ENCODE data around the gene LHFPL6. TPM values are rescaled to one million over a fixed set of nuclear protein-coding genes. Genes with fewer than 3 reads are reported as not detected.

The LHFPL6 gene
- total RNA-seq, 1 donor from 2014 or later: 37.7 TPM

DNA sequence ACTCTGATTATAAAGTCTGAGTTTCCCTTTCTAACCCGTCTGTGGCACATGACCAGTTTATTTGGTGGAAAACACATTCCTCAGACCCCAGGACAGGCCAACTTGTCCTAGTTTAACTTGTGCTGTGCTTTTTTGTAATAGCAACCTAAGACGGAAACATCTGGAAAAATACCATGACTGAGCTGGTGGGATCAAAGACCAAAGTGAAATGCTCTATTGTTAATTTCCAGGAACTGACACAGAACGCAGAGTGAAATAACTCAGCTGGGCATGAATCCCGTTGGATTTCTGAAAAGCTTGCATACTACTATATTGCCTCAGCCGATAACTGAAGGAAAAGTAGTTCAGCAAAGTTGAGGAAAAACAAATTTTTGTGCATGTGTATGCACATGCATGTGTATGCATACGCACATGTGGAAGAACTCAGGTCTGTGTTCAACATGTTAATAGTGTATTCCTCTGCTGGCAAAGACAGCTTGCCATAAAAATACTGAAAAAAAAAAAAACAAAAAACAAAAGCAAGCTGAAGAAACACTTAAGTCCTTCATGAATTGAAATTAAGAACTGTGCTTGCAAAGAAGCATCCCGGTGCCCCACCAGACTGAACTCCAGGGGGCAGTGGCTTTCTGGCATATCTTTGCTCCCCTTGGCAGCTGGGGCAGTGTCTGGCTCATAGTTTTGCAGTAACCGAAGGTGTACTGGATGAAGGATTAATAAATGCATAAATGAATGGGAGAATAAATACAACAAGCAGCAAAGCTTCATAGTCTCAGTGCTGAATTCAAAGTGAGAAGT, 187.8 kb downstream of the LHFPL6 start:
- H3K4me3 Mint-ChIP-seq: peak overlapping the region; percentile 47
- no peaks in the 10 kb centered on the region for H3K36me3 Mint-ChIP-seq (ENCODE audit: low read depth)
- no peaks in the 10 kb centered on the region for H3K27me3 Mint-ChIP-seq (ENCODE audit: low read depth)
- peaks cover 83% of the 10 kb centered on the region for H3K4me1 Mint-ChIP-seq
- no peaks in the 10 kb centered on the region for H3K9me3 Mint-ChIP-seq
- TF ChIP-seq, protein P1, sequence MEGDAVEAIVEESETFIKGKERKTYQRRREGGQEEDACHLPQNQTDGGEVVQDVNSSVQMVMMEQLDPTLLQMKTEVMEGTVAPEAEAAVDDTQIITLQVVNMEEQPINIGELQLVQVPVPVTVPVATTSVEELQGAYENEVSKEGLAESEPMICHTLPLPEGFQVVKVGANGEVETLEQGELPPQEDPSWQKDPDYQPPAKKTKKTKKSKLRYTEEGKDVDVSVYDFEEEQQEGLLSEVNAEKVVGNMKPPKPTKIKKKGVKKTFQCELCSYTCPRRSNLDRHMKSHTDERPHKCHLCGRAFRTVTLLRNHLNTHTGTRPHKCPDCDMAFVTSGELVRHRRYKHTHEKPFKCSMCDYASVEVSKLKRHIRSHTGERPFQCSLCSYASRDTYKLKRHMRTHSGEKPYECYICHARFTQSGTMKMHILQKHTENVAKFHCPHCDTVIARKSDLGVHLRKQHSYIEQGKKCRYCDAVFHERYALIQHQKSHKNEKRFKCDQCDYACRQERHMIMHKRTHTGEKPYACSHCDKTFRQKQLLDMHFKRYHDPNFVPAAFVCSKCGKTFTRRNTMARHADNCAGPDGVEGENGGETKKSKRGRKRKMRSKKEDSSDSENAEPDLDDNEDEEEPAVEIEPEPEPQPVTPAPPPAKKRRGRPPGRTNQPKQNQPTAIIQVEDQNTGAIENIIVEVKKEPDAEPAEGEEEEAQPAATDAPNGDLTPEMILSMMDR (conservative IDR thresholded peaks at IDR 0.05): peak; percentile 50
- H3K27ac Mint-ChIP-seq (ENCODE audit: unreplicated experiment): peak overlapping the region; percentile 92
- peak; percentile 26 for DNase-seq (ENCODE audit: low read depth, low spot score)

DNA sequence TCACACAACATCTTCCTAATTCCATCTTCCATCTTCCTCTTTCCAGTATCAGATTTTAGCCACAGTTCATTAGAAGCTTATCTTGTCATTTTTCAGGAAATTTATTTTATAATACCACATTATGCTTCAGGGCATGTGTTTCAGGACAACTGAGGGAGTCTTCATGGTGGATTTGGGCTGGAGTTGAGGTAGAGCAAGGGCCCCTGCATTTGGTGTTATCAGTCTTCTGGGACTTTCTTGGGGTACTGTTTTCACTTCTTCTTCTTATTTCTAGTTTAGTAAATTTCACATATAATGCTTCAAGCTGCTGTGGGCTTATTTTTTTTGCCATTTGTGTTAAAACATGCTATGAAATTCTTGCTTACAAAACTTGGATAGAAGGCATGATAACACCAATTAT, 188.7 kb downstream of the LHFPL6 start:
- Mint-ChIP-seq H3K4me3 (peak overlapping the region; percentile 17), H3K9me3 (no peaks in the 10 kb centered on the region), H3K27me3 (ENCODE audit: low read depth) (no peaks in the 10 kb centered on the region), H3K27ac (ENCODE audit: unreplicated experiment) (no peak overlapping the region), H3K4me1 (peaks cover 87% of the 10 kb centered on the region), H3K36me3 (ENCODE audit: low read depth) (no peaks in the 10 kb centered on the region)
- TF ChIP-seq, protein P1 (conservative IDR thresholded peaks at IDR 0.05): no peak
- DNase-seq (ENCODE audit: low read depth, low spot score): no peak

DNA sequence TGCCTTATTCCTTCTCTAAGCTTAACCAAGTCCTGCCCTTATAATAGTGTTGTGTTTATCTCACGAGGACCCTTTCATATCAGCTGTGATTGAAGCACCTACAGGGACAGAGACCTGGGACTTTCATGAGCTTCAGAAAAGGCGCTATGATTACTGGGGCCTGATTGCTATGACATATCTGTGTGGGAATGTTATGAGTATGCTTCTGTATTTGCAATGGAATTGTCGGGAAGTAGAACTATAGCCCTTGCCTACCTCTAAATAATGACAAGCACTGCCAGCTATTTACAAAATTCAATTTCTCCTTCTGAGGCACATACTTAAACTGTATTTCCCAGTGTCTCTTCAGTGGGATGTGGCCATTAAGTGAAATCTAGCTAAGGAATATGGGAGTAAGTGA, 191.5 kb downstream of the LHFPL6 start:
- H3K27me3 Mint-ChIP-seq (ENCODE audit: low read depth): no peaks in the 10 kb centered on the region
- no peak for DNase-seq (ENCODE audit: low read depth, low spot score)
- no peaks in the 10 kb centered on the region for H3K9me3 Mint-ChIP-seq
- TF ChIP-seq, protein P1 (conservative IDR thresholded peaks at IDR 0.05): no peak
- peaks cover 83% of the 10 kb centered on the region for H3K4me1 Mint-ChIP-seq
- peak overlapping the region; percentile 10 for H3K4me3 Mint-ChIP-seq
- H3K27ac Mint-ChIP-seq (ENCODE audit: unreplicated experiment): peak overlapping the region; percentile 8
- H3K36me3 Mint-ChIP-seq (ENCODE audit: low read depth): no peaks in the 10 kb centered on the region

DNA sequence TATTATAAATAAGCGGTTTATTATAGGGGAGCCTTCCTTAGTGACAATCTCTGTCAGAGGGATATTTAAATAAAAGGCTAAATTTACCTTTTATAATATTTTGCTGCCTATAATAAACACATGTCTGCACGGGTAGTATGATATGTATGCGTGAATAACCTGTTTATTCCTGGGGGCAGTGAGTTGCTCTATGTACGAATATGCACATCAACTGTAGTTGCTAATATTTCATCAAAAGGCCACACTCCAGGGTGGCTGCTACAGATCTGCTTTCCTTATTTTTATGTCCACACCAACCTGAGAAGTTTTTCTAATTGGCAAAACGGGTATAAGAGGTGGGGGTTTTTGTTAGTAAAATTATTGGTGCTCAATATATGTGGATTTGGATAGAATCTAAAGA, 192.0 kb downstream of the LHFPL6 start:
- Mint-ChIP-seq H3K4me3 (no peak overlapping the region), H3K27ac (ENCODE audit: unreplicated experiment) (peak overlapping the region; percentile 8), H3K9me3 (no peaks in the 10 kb centered on the region), H3K27me3 (ENCODE audit: low read depth) (no peaks in the 10 kb centered on the region), H3K36me3 (ENCODE audit: low read depth) (no peaks in the 10 kb centered on the region), H3K4me1 (peaks cover 79% of the 10 kb centered on the region)
- TF ChIP-seq, protein P1 (conservative IDR thresholded peaks at IDR 0.05): no peak
- no peak for DNase-seq (ENCODE audit: low read depth, low spot score)

DNA sequence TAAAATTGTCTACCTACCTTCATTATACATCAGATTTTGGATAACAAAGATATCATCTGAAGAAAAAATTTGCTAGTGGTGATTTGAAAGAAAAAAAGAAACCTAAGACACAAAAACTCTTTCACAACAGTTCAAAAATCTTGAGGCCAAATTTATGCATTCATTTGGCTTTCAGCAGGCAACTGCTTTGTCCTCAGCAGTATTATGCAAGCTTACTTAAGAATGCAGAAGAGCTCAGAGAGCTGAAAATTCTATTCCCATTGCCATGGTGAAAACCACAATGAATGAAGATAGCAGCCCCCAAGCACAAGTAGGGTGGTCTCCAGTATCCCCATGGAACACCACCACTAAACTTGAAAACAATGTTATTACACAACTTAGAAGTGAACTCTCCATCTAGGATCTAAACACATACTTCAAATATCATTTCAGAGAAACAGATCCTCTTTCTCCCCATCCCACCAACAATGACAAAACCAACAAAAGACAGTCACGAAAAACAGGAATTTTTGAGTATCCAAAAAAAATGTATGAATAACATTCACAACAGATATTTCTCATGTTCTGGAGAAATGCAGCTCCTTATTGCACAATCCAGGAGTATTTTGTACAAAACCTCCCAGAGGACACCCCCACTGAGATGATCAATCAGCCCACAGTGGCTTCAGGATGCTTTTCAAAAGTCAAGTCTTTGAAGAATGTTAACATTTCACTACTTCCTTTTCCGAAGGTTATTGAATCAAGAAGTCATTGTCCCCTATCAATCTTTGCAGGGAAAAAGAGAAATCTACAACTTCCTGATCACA, 192.7 kb downstream of the LHFPL6 start:
- H3K4me1 Mint-ChIP-seq: peaks cover 79% of the 10 kb centered on the region

More for the DNA sequence above, 192.7 kb downstream of the LHFPL6 start:
- Mint-ChIP-seq H3K4me3 (peak overlapping the region; percentile 83), H3K27ac (ENCODE audit: unreplicated experiment) (peak overlapping the region; percentile 96), H3K27me3 (ENCODE audit: low read depth) (no peaks in the 10 kb centered on the region), H3K9me3 (no peaks in the 10 kb centered on the region), H3K36me3 (ENCODE audit: low read depth) (no peaks in the 10 kb centered on the region)
- no peak for DNase-seq (ENCODE audit: low read depth, low spot score)
- TF ChIP-seq, protein P1 (conservative IDR thresholded peaks at IDR 0.05): no peak

Measured in neural crest cell (in vitro differentiated cells).